GM12864 (cell line): ENCODE results near the gene SSBP3.

Source experiments
- DNase-seq: peaks from one replicate; pipeline ENCODE4 v3.0.0-alpha.2; 2011; ENCODE audit warnings: low read depth
- H3K4me3 ChIP-seq: 2 replicates; pipeline ENCODE4 v1.5.1; 2011; ENCODE audit warnings: mild to moderate bottlenecking, low read depth, low read length, control low read depth
- CTCF ChIP-seq: IDR thresholded peaks from 2 replicates; pipeline ENCODE4 v1.5.1; 2011; ENCODE audit warnings: low read depth, mild to moderate bottlenecking, moderate library complexity, low read length, control low read depth, inconsistent platforms; ENCODE audit errors: missing control alignments

SSBP3 gene

GRCh38 chr1:54273795-54274163, 132.4 kb downstream of the SSBP3 start:
- TF ChIP-seq CTCF: no peak
- DNase-seq: no peak
- no peak overlapping the region for H3K4me3 ChIP-seq

GRCh38 chr1:54273092-54273794, 133.0 kb downstream of the SSBP3 start:
- no peak for DNase-seq
- H3K4me3 ChIP-seq: no peak overlapping the region
- no peak for TF ChIP-seq CTCF

GRCh38 chr1:54272772-54273091, 133.5 kb downstream of the SSBP3 start:
- TF ChIP-seq CTCF: no peak
- H3K4me3 ChIP-seq: no peak overlapping the region
- DNase-seq: no peak

GRCh38 chr1:54272134-54272533, 134.1 kb downstream of the SSBP3 start:
- no peak overlapping the region for H3K4me3 ChIP-seq
- no peak for TF ChIP-seq CTCF
- no peak for DNase-seq

GRCh38 chr1:54271341-54271740, 134.9 kb downstream of the SSBP3 start:
- no peak for DNase-seq
- H3K4me3 ChIP-seq: no peak overlapping the region
- TF ChIP-seq CTCF: no peak

- no peak for TF ChIP-seq CTCF
- no peak overlapping the region for H3K4me3 ChIP-seq
- no peak for DNase-seq
These were observed 135.7 kb downstream of the SSBP3 start for GRCh38 chr1:54270543-54270942.

- TF ChIP-seq CTCF: no peak
- H3K4me3 ChIP-seq: no peak overlapping the region
- DNase-seq: no peak
These were observed 137.4 kb downstream of the SSBP3 start for GRCh38 chr1:54268762-54269297.
